GM12878 (cell line): ENCODE measurements around the gene PYHIN1. TPM values are rescaled to one million over a fixed set of nuclear protein-coding genes. Genes with fewer than 3 reads are reported as not detected.

Experiments
- BCL11A ChIP-seq: IDR thresholded peaks from 2 replicates; pipeline ENCODE4 v1.6.1; 2011; ENCODE audit warnings: low read depth, low read length
- CREM ChIP-seq: IDR thresholded peaks from 2 replicates; pipeline ENCODE4 v1.6.1; 2014; ENCODE audit warnings: antibody characterized with exemption, low read depth
- ETV6 ChIP-seq, 2 experiments: fragments of 450-650 bp in 1 of 2; IDR thresholded peaks in 1 of 2; conservative IDR thresholded peaks in 1 of 2; 2 replicates each; pipeline ENCODE4 v1.6.1; 2014; ENCODE audit warnings: antibody characterized with exemption in 1 of 2, borderline replicate concordance in 1 of 2, low read depth in 1 of 2, mild to moderate bottlenecking in 1 of 2, moderate library complexity in 1 of 2
- FOS ChIP-seq: IDR thresholded peaks from 3 replicates; pipeline ENCODE4 v1.6.1; 2011; ENCODE audit warnings: borderline replicate concordance; ENCODE audit not compliant: insufficient read length; ENCODE audit errors: extremely low read depth
- HDAC6 ChIP-seq: fragments of 200-600 bp; sonication (generic); IDR thresholded peaks from one replicate; pipeline ENCODE4 v1.8.0; 2017; ENCODE audit warnings: antibody characterized with exemption; ENCODE audit not compliant: unreplicated experiment
- IRF3 ChIP-seq: fragments of 450-650 bp; IDR thresholded peaks from 2 replicates; pipeline ENCODE4 v1.6.1; 2014; ENCODE audit warnings: mild to moderate bottlenecking
- IRF5 ChIP-seq: fragments of 450-650 bp; IDR thresholded peaks from 2 replicates; pipeline ENCODE4 v1.6.1; 2017; ENCODE audit warnings: borderline replicate concordance
- MTA2 ChIP-seq: fragments of 450-650 bp; IDR thresholded peaks from 2 replicates; pipeline ENCODE4 v1.6.1; 2016; ENCODE audit warnings: low read depth, mild to moderate bottlenecking, moderate library complexity
- MYC ChIP-seq: IDR thresholded peaks from 2 replicates; pipeline ENCODE4 v1.6.1; 2011; ENCODE audit warnings: mild to moderate bottlenecking, low read length, moderate library complexity, inconsistent platforms; ENCODE audit not compliant: insufficient read depth, insufficient replicate concordance, insufficient read length, severe bottlenecking
- NKRF ChIP-seq: fragments of 450-650 bp; conservative IDR thresholded peaks from 2 replicates; pipeline ENCODE4 v1.6.1; 2017; ENCODE audit warnings: mild to moderate bottlenecking, moderate library complexity
- NRF1 ChIP-seq: conservative IDR thresholded peaks from 2 replicates; pipeline ENCODE4 v1.6.1; 2011; ENCODE audit warnings: mild to moderate bottlenecking, low read depth, low read length, improper control_type of control experiment
- POU2F2 ChIP-seq: IDR thresholded peaks from 3 replicates; pipeline ENCODE4 v1.6.1; 2011; ENCODE audit warnings: low read depth, mild to moderate bottlenecking, low read length, borderline replicate concordance
- RAD21 ChIP-seq: IDR thresholded peaks from 2 replicates; pipeline ENCODE4 v1.6.1; 2011; ENCODE audit warnings: mild to moderate bottlenecking, low read depth, low read length, moderate library complexity; ENCODE audit not compliant: insufficient read depth
- RB1 ChIP-seq: fragments of 450-650 bp; formaldehyde crosslinking; IDR thresholded peaks from 2 replicates; pipeline ENCODE4 v1.6.1; 2017; ENCODE audit warnings: mild to moderate bottlenecking, borderline replicate concordance
- RBBP5 ChIP-seq: fragments of 200-600 bp; sonication (generic); conservative IDR thresholded peaks from 2 replicates; pipeline ENCODE4 v1.6.1; 2016
- SIN3A ChIP-seq: IDR thresholded peaks from 2 replicates; pipeline ENCODE4 v1.6.1; 2012; ENCODE audit warnings: low read depth, low read length, improper control_type of control experiment
- SREBF2 ChIP-seq: IDR thresholded peaks from 2 replicates; pipeline ENCODE4 v1.6.1; 2012; ENCODE audit warnings: mild to moderate bottlenecking, low read length
- SUPT20H ChIP-seq: IDR thresholded peaks from 2 replicates; pipeline ENCODE4 v1.6.1; 2011; ENCODE audit warnings: low read depth, mild to moderate bottlenecking, low read length, moderate library complexity, borderline replicate concordance; ENCODE audit not compliant: control insufficient read depth
- ZZZ3 ChIP-seq: IDR thresholded peaks from 2 replicates; pipeline ENCODE4 v1.6.1; 2011; ENCODE audit warnings: low read depth; ENCODE audit not compliant: control insufficient read depth, insufficient read length
- polyA plus RNA-seq, 11 experiments: library from polyadenylated mRNA; depleted of rRNA in 4 of 11; unstranded in 6 of 11; stranded (reverse) in 5 of 11; fragments of >200 nt; fragmentation: Nextera tagmentation in 4 of 11; fragmentation: Illumina TruSeq in 1 of 11; extraction: Ambion mirVana in 4 of 11; extraction: Trizol in 1 of 11; gene quantifications; 1 replicate in 1 of 11; 2 replicates in 10 of 11; pipeline versions ENCODE4 v1.2.1 to v1.2.3, GENCODE V29; 2011 to 2016; ENCODE audit warnings: inconsistent platforms in 2 of 11, missing spikeins in 2 of 11, low read depth in 1 of 11
- total RNA-seq, 4 experiments: library from RNA; depleted of rRNA in 3 of 4; stranded (reverse); fragments of >200 nt in 3 of 4; fragmentation: Illumina TruSeq in 1 of 4; extraction: Trizol in 1 of 4; gene quantifications; 2 replicates each; pipeline versions ENCODE4 v1.2.1 to v1.2.3, GENCODE V29; 2013 to 2021
- TF ChIP-seq, protein P1 (sequence below): IDR thresholded peaks from 2 replicates; pipeline ENCODE4 v1.6.1; 2012; ENCODE audit warnings: low read depth, low read length, improper control_type of control experiment
- TF ChIP-seq, protein P2 (sequence below): fragments of 450-650 bp; IDR thresholded peaks from 2 replicates; pipeline ENCODE4 v1.6.1; 2018; ENCODE audit warnings: mild to moderate bottlenecking, low read depth, moderate library complexity; ENCODE audit not compliant: partially characterized antibody

PYHIN1 gene
- total and polyA plus RNA-seq, 10 of the 15 experiments (the other 5 are each of a cell fraction or from before 2014, with no cell fraction given), result 0.19 to 7.2 (median 0.38) TPM

- TF ChIP-seq NKRF (peak; percentile 55), NRF1 (no peak), FOS (no peak), IRF5 (no peak), HDAC6 (no peak), SUPT20H (no peak), MYC (no peak), BCL11A (no peak), ETV6 (conservative IDR thresholded peaks at IDR 0.05 in 1 of 2, IDR thresholded peaks at IDR 0.05 in 1 of 2; ENCODE audit: borderline replicate concordance in 1 of 2, low read depth in 1 of 2) (peak in 1 of 2 experiments; percentile 66; a peak in 2 of 4 replicates), POU2F2 (peak; percentile 64; the same call in 1 of the 3 replicates), IRF3 (no peak), CREM (0 out of 2 replicates have a peak, but pooled peaks have one; percentile 6), SIN3A (peak; percentile 85; the same call in 1 of the 2 replicates), RBBP5 (no peak), RAD21 (no peak), ZZZ3 (no peak), RB1 (no peak), SREBF2 (no peak), MTA2 (no peak)
- TF ChIP-seq, protein P1, sequence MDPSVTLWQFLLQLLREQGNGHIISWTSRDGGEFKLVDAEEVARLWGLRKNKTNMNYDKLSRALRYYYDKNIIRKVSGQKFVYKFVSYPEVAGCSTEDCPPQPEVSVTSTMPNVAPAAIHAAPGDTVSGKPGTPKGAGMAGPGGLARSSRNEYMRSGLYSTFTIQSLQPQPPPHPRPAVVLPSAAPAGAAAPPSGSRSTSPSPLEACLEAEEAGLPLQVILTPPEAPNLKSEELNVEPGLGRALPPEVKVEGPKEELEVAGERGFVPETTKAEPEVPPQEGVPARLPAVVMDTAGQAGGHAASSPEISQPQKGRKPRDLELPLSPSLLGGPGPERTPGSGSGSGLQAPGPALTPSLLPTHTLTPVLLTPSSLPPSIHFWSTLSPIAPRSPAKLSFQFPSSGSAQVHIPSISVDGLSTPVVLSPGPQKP, result no peak
- TF ChIP-seq, protein P2, sequence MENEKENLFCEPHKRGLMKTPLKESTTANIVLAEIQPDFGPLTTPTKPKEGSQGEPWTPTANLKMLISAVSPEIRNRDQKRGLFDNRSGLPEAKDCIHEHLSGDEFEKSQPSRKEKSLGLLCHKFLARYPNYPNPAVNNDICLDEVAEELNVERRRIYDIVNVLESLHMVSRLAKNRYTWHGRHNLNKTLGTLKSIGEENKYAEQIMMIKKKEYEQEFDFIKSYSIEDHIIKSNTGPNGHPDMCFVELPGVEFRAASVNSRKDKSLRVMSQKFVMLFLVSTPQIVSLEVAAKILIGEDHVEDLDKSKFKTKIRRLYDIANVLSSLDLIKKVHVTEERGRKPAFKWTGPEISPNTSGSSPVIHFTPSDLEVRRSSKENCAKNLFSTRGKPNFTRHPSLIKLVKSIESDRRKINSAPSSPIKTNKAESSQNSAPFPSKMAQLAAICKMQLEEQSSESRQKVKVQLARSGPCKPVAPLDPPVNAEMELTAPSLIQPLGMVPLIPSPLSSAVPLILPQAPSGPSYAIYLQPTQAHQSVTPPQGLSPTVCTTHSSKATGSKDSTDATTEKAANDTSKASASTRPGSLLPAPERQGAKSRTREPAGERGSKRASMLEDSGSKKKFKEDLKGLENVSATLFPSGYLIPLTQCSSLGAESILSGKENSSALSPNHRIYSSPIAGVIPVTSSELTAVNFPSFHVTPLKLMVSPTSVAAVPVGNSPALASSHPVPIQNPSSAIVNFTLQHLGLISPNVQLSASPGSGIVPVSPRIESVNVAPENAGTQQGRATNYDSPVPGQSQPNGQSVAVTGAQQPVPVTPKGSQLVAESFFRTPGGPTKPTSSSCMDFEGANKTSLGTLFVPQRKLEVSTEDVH, result no peak
Measured at GRCh38 chr1:159015440-159015909, 84.1 kb downstream of the PYHIN1 start (continued).
